A549 treated with CpdA at 1 μM for 4 hours (cell line): ENCODE data around the gene TST. TPM values are rescaled to one million over a fixed set of nuclear protein-coding genes. Genes with fewer than 3 reads are reported as not detected.

Experiments used
- total RNA-seq: library from RNA; stranded (reverse); fragments of 200-300 nt; extraction: Qiagen RNA extraction; gene quantifications from 5 replicates; pipeline ENCODE4 v1.2.3, GENCODE V29; 2022; ENCODE audit warnings: low read depth

The TST gene
- total RNA-seq, result 38.2 to 52.2 TPM (median 50.0 TPM) in 5 replicates

DNA sequence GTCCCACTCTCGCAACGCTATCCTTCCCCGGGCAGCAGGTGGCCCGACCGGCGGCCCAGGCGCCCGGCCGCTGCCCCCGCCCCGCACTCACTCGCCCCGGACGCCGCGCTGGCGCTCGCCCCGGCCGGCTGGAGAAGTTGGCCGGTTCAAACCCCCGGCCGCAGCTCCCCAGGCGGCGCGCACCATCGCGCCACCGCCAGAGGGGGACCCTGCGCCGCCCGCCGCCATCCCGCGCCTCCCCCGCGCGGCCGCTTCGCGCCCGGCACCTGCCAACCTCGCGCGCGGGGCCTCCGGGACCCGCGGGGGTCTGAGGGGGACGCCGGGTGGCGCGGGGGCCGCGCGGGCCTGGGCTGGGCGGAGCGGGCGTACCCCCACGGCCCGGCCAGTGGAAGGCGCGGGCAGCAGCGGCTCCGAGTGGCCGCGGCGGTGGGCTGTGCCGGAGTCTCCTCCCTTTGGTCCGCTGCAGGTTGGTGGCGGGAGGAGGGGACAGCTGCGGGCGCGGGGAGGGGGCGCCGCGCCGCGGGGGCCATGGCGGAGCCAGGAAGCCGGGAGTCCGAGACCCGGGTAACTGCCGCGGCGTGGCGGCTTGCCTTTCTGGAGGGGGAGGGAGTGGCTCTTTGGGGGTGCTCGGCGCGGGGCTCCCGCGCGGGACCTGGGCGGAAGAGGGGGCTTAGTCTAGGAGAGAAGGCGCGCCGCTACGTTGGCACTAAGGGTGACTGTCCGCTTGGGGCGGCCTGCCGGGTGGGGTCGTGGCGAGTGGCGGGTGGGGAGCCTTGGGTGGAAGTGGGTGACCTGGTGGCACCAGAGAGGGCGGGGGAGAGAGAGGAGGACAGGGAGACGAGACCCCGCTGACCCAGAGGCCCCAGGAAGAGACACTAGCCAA is at the start of gene TST, which contains the start of gene MPST:
Gene TST (minus strand): TSS at position 139 of the 883 bp plus-strand sequence. CDS start 715 bp downstream, outside the sequence.
Gene MPST (plus strand): TSS at position 434 of the 883 bp plus-strand sequence. CDS start 95 bp downstream, at position 529.

GRCh38 chr22:37051391-37052385 is 32.4 kb upstream of the TST start, which contains the start of gene KCTD17:
KCTD17 (plus strand) TSS chr22:37051742; CDS start chr22:37051761, 19 bp downstream.

Other genes with a start within 250 kb of the TST start
- gene IFT27, start 243.3 kb downstream of the TST start, total RNA-seq, result 13.9 to 25.6 TPM (median 24.1 TPM) in 5 replicates
- gene PVALB, start 202.4 kb downstream of the TST start, total RNA-seq, result not detected in 5 replicates
- 0.05 TPM in 1 of 5 replicates, not detected in the others for gene NCF4, start 158.4 kb downstream of the TST start, total RNA-seq
- gene CSF2RB, start 105.8 kb downstream of the TST start, total RNA-seq, result not detected in 5 replicates
- gene MPST, start 295 bp upstream of the TST start, total RNA-seq, result 36.7 to 74.6 TPM (median 65.0 TPM) in 5 replicates
- gene KCTD17, start 32.3 kb upstream of the TST start, total RNA-seq, result 16.2 to 26.3 TPM (median 22.8 TPM) in 5 replicates
- gene TMPRSS6, start 90.3 kb upstream of the TST start, total RNA-seq, result 0.12 TPM in 1 of 5 replicates, not detected in the others
- gene IL2RB, start 130.5 kb upstream of the TST start, total RNA-seq, result 0.06 to 0.48 TPM in 2 of 5 replicates, not detected in the others
- gene C1QTNF6, start 168.8 kb upstream of the TST start, total RNA-seq, result 7.9 to 13.0 TPM (median 11.2 TPM) in 5 replicates
- gene SSTR3, start 193.0 kb upstream of the TST start, total RNA-seq, result not detected in 5 replicates
- 0.11 to 0.27 TPM (median 0.25 TPM) in 4 of 5 replicates, not detected in the other for gene RAC2, start 224.8 kb upstream of the TST start, total RNA-seq